HG02970 (cell line): Measurements from ENCODE around the gene NDEL1.

Source experiments
- ATAC-seq: cut with Tn5 transposase; IDR thresholded peaks from one replicate; pipeline ENCODE4 v1.9.1; 2021; ENCODE audit warnings: mild to moderate bottlenecking, moderate library complexity, moderate number of reproducible peaks; ENCODE audit not compliant: unreplicated experiment, low FRiP score

Gene NDEL1

DNA sequence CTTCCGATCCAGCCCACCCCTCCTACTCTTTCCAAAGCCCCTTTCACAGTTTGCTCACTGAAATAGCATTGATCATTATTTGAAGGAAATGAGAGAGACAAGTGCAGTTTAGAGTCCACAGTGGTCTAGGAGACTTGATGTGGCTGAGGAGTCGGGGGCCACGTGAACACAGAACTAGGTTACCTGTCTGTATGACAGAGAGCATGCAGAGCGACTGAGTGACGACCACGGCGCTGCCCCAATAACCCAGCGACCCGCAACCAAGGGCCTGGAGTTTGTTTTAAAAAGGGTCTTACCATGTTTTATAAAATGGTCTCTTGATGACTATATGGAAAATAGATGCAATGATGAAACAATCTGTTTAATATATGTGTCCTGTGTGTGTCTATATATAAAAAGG is 39.5 kb downstream of the NDEL1 start:
- ATAC-seq = no peak

- no peak for ATAC-seq
Measured at GRCh38 chr17:8475781-8476180, 40.1 kb downstream of the NDEL1 start.

DNA sequence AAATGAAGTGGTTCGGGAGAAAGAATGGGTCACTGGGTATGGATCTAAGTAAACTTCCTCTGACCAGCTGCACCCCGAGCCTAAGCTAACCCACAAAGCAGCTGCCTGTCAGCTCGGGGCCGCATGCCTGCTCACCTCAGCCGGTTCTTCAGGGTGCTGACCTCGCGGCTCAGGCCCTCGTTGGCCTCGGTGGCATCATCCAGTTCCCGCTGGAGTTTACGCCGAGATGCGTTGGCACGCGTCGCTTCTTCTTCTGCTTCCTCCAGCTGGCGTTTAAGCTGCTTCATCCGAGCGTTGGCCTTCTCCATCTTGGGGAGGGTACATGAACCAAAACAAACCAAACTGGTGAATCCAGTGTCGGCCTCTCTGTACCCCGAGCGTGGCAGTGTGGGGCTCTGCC is 41.1 kb downstream of the NDEL1 start:
- ATAC-seq = no peak

GRCh38 chr17:8477171-8477570 is 41.5 kb downstream of the NDEL1 start:
- no peak for ATAC-seq

DNA sequence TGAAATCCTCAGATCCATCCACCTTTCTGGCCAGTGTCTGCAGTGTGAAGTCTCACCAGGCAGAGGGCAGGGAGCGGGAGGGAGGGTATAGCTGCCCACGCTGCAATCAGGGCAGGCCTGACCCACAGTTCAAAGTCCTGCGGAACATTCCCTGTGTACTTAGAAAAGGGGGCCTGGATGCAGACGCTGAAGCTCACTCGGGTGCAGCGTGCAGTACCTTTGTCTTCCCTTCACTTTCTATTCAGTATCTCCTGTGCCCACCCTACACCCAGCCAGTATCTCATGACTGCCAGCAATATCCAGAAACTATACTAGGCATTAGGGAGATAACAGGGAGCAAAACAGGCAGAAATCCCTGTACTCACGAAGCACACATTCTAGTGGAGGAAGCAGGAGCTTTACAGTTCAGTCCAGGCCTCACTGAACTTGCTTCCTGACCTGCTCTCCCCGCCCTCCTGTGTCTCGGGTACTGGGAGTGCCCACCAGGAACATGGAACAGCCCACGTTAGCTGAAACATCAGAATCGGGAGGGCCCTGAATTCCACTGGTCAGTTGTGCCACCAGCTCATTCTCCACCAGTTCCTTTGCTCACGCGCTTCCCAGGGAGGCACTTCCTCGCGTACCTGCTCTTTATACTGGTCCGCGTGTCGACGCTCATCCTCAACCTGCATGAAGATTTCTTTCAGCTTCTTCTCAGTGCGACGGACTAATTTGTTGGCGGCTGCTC is 42.2 kb downstream of the NDEL1 start:
- ATAC-seq = no peak

DNA sequence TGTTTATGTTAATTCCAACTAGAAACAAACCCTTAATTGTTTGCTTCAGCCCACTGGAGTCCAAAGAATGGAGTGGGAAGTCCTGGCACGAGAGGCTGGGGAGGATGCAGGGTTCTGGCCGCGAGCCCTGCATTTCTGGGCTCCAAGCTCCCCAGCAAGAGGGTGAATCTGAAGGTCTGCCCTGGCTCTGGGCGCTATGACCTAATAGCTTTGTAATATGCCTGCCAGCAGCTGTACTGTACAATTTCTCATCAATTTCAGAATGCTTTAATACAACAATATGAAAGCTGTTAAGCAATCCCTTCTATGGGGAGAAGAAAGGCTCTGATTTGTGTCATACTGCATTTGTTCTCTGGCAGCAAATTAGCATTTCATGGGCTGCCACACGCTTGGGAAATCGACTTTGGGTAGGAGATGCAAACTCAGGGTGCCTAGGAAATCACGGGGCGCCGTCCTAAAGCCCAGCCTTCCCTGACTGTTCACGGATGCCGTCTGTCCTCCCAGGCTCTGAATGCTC is 43.8 kb downstream of the NDEL1 start:
- no peak for ATAC-seq

- no peak for ATAC-seq
Measured at GRCh38 chr17:8480011-8480976, 44.6 kb downstream of the NDEL1 start.

- no peak for ATAC-seq
Measured at GRCh38 chr17:8481089-8481488, 45.4 kb downstream of the NDEL1 start.

DNA sequence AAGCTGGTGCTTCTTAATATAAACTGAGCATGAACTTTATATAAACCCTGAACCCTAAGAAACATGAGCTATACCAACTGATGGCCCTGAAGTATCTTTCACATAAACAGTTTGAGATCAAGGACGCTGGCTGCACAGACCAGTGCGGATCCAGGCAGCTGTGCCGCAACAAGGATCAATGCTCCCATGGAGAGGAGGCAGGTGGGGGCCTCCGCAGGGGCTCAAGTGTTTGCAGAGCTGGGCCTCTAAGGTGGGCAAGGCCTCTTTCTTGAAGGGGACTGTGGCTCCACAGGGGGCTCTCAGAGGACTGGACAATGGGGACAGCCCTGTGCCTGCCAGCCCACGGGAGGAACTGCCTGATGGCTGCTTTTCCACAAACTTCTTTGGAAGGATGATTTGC is 46.0 kb downstream of the NDEL1 start:
- ATAC-seq = no peak

- ATAC-seq = no peak
Measured at GRCh38 chr17:8482546-8482945, 46.9 kb downstream of the NDEL1 start.

GRCh38 chr17:8484465-8484864 is 48.8 kb downstream of the NDEL1 start:
- no peak for ATAC-seq

GRCh38 chr17:8485491-8485890 is 49.8 kb downstream of the NDEL1 start:
- ATAC-seq = no peak

GRCh38 chr17:8487130-8487645 is 51.5 kb downstream of the NDEL1 start:
- ATAC-seq = no peak

GRCh38 chr17:8487743-8488142 is 52.1 kb downstream of the NDEL1 start:
- no peak for ATAC-seq

DNA sequence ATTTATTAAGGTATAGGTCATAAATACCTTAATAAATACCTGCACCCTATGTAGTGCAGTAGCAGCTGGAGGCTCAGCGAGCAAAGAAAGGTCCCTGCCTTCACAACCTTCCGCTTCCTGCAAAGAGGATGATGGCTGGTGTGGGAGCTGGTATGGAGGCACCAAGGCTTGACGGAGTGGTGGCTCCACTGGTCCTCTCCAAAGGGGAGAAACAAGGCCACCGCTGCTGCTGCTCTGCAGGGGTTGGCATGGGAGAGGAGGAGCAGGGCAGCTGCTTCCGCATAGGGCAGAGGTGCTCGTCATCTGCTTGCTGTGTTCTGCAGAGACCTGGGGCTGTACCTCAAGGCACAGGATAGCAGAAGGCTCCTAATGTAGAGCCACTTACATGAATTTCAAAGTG is 52.8 kb downstream of the NDEL1 start:
- no peak for ATAC-seq

DNA sequence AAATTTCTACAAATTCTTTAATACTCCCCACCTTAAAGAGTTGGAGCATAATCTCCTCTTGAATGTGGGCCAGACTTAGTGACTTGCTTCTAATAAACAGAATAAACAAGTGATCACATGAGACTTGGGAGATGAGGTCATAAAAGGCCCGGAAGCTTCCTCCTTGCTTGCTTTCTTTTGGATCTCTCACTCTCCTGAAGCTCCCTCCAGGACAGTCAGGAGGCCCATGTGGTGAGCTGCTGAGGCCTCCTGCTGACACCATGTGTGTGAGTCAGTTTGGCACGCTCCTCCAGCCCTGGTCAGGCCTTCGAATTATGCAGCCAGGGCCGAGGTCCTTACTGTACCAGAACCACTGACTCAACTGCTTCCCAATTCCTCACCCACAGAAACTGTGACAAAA is 53.2 kb downstream of the NDEL1 start:
- ATAC-seq = no peak

GRCh38 chr17:8489841-8490240 is 54.2 kb downstream of the NDEL1 start:
- ATAC-seq = no peak

DNA sequence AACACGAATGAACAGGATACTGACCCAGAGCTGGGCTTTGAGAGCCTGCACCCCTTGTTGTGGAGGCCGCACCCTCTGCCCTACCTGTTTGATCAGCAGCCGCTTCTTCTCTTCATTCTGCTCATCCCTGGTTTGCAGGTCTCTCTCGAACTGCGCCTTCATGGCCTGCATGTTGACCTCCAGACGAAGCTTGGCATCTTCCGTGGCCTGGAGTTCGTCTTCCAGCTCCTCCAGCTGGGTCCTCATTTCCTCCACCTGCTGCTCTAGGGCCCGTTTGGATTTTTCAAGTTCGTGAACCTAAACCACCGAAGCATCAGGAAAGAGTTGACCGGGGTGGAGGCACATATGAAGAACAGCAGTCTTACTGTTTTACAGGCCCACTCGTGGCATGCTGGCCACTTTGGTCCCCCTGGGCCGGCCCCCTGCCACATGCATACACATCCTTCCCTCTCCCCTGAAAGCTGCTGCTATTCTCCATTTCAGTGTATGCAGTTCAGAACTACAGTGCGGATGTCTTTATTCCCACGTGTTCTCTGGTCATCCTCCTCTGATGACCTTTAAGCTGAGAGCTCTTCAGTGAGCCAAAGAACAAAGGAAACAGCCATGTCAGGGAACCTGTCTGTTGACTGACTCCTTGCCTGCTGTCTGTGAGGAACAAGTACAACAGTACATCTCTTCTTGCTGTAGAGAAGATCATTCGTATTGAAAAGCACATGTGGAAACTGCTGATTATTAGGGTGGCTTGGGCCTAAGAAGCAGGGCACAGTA is 54.8 kb downstream of the NDEL1 start:
- no peak for ATAC-seq

DNA sequence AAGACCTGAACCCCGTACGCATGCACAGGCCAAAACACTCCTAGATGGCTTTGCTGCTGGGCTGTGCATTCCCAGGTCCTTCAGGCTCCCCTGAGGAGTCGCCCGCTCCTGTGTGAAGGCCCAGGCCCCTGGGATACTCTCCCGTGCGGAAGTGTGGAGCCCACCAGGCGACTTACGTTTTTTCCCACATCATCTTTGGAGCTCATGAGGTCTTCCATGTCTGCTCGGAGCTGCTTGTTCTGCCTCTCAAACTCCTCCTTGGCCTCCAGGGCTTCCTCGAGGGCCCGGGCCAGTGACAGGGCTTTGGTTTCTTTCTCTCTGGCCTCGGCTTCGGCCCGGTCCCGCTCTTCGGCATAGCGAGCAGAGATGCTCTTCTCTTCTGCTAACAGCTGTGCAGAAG is 56.4 kb downstream of the NDEL1 start:
- ATAC-seq = no peak

DNA sequence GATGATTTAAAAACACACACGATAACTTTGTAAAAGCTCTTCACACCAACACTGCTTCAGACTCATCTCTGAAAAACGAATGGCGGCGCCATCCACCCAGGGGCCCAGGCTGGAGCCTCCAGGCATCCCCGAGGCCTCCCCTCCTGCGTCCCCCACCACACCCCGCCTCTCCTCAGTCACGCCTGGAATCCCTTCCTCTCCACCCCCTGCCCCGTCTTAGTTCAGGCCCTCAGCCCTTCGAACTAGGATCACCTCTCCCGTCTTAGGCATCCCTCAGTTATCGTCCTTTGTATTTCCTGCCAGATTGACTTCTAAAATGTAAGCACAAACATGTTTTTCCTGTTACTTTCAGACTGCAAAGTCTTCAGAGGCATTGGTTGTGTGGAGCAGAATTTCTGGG is 58.3 kb downstream of the NDEL1 start:
- no peak for ATAC-seq
